PC-3 (cell line): ENCODE results near the gene RMND5B.

Experiments
- CTCF ChIP-seq: fragments of 300-600 bp; sonication (generic); conservative IDR thresholded peaks from 2 replicates; pipeline ENCODE4 v1.5.1; 2017; ENCODE audit warnings: antibody characterized with exemption, low read depth, mild to moderate bottlenecking, low read length
- EZH2 ChIP-seq: fragments of 300-600 bp; sonication (generic); IDR thresholded peaks from one replicate; pipeline ENCODE4 v1.6.1; 2017; ENCODE audit warnings: antibody characterized with exemption, mild to moderate bottlenecking, low read length; ENCODE audit not compliant: unreplicated experiment
- EZH2phosphoT487 ChIP-seq: fragments of 300-600 bp; sonication (generic); IDR thresholded peaks from 2 replicates; pipeline ENCODE4 v1.6.1; 2018; ENCODE audit warnings: mild to moderate bottlenecking, antibody characterized with exemption, low read length, borderline replicate concordance

- TF ChIP-seq CTCF (no peak), EZH2phosphoT487 (no peak), EZH2 (no peak)
These were observed 67.9 kb downstream of the RMND5B start for GRCh38 chr5:178198706-178199105.
